SK-N-SH treated with all-trans-retinoic acid at 6 μM for 48 hours (cell line): Measurements from ENCODE around the gene PSMB10.

ENCODE experiments used
- ATAC-seq: fragments of 200-7000 bp; cut with Tn5 transposase; 3 replicates; pipeline ENCODE4 v1.9.1; 2020; ENCODE audit warnings: mild to moderate bottlenecking, moderate library complexity
- ARNTL ChIP-seq: fragments of 450-650 bp; formaldehyde crosslinking; IDR thresholded peaks from 2 replicates; pipeline ENCODE4 v1.5.0; 2020; ENCODE audit warnings: low read depth, mild to moderate bottlenecking, moderate library complexity, borderline replicate concordance
- CSDC2 ChIP-seq: fragments of 250-450 bp; sonication (Bioruptor Pico); IDR thresholded peaks from 2 replicates; pipeline ENCODE4 v1.5.0; 2020; ENCODE audit warnings: mild to moderate bottlenecking, moderate library complexity
- ESRRG ChIP-seq: fragments of 250-450 bp; sonication (Bioruptor Pico); IDR thresholded peaks from 2 replicates; pipeline ENCODE4 v1.6.1; 2021; ENCODE audit warnings: mild to moderate bottlenecking
- GLIS3 ChIP-seq: fragments of 250-450 bp; sonication (Bioruptor Pico); IDR thresholded peaks from 2 replicates; pipeline ENCODE4 v1.5.0; 2020; ENCODE audit warnings: mild to moderate bottlenecking, moderate library complexity
- ISL1 ChIP-seq: fragments of 250-450 bp; sonication (Bioruptor Pico); IDR thresholded peaks from 2 replicates; pipeline ENCODE4 v2.1.2; 2022; ENCODE audit warnings: mild to moderate bottlenecking, moderate library complexity
- OSR1 ChIP-seq: fragments of 250-450 bp; sonication (Bioruptor Pico); IDR thresholded peaks from 2 replicates; pipeline ENCODE4 v1.8.0; 2022; ENCODE audit warnings: moderate library complexity, mild to moderate bottlenecking, inconsistent platforms
- PPARA ChIP-seq: fragments of 250-450 bp; sonication (Bioruptor Pico); IDR thresholded peaks from 2 replicates; pipeline ENCODE4 v1.5.0; 2020; ENCODE audit warnings: mild to moderate bottlenecking, borderline replicate concordance
- RARB ChIP-seq: fragments of 250-450 bp; sonication (Bioruptor Pico); IDR thresholded peaks from 2 replicates; pipeline ENCODE4 v1.8.0; 2021; ENCODE audit warnings: mild to moderate bottlenecking, moderate library complexity
- ZC3H10 ChIP-seq: fragments of 250-450 bp; sonication (Bioruptor Pico); IDR thresholded peaks from 2 replicates; pipeline ENCODE4 v1.5.1; 2021; ENCODE audit warnings: mild to moderate bottlenecking, moderate library complexity
- ZFP3 ChIP-seq: fragments of 250-450 bp; sonication (Bioruptor Pico); IDR thresholded peaks from 2 replicates; pipeline ENCODE4 v1.5.0; 2020; ENCODE audit warnings: mild to moderate bottlenecking, moderate library complexity
- ZFP30 ChIP-seq: fragments of 450-650 bp; formaldehyde crosslinking; IDR thresholded peaks from 2 replicates; pipeline ENCODE4 v1.5.0; 2022; ENCODE audit warnings: mild to moderate bottlenecking, moderate library complexity
- ZNF70 ChIP-seq: fragments of 450-650 bp; formaldehyde crosslinking; IDR thresholded peaks from 2 replicates; pipeline ENCODE4 v1.5.0; 2020; ENCODE audit warnings: mild to moderate bottlenecking, moderate library complexity
- ZNF8 ChIP-seq: fragments of 450-650 bp; formaldehyde crosslinking; IDR thresholded peaks from 2 replicates; pipeline ENCODE4 v1.5.0; 2020; ENCODE audit warnings: mild to moderate bottlenecking, moderate library complexity
- TF ChIP-seq, protein P1 (sequence below): fragments of 250-450 bp; sonication (Bioruptor Pico); IDR thresholded peaks from 2 replicates; pipeline ENCODE4 v1.8.0; 2021; ENCODE audit warnings: low read depth, mild to moderate bottlenecking, moderate library complexity, borderline replicate concordance
- TF ChIP-seq, protein P2 (sequence below): fragments of 250-450 bp; sonication (Bioruptor Pico); IDR thresholded peaks from 2 replicates; pipeline ENCODE4 v1.5.1; 2021; ENCODE audit warnings: mild to moderate bottlenecking, moderate library complexity
- TF ChIP-seq, protein P3 (sequence below): fragments of 250-450 bp; sonication (Bioruptor Pico); IDR thresholded peaks from 2 replicates; pipeline ENCODE4 v1.5.0; 2020; ENCODE audit warnings: mild to moderate bottlenecking, moderate library complexity
- TF ChIP-seq, protein P4 (sequence below): fragments of 250-450 bp; sonication (Bioruptor Pico); IDR thresholded peaks from 2 replicates; pipeline ENCODE4 v1.5.1; 2020; ENCODE audit warnings: low read depth, mild to moderate bottlenecking, moderate library complexity

Gene PSMB10

DNA sequence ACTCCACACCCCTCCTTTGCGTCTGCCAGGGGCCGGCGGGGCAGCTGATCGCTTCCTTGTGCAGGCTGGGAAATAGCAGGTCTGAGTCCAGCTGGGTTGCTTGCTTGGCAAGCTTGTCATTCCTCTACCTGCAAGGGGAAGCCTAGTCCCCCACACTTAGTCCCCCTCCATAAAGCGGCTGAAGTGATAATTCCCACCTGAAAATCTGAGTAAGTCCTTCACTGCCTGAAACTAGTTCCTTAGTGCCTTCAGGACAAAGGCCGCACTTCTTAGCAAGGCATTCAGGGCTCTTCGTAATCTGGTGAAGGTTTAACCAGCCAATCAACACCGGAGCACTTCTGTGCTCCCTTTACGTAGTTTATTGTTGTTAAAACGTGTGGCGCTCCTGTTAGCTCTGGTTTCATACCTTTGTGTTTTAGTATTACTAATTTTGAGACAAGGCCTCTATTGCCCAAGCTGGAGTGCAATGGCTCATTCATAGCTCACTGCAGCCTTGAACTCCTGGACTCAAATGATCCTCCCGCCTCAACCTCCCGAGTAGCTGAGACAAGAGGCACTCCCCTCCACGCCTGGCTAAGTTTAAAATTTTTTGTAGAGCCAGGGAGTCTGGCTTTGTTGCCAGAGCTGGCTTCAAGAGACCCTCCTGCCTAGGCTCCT is 42.8 kb downstream of the PSMB10 start:
- no peak for TF ChIP-seq ZFP3 (CRISPR knock-in tag)
- no peak for TF ChIP-seq ISL1 (CRISPR knock-in tag)
- TF ChIP-seq, protein P1, sequence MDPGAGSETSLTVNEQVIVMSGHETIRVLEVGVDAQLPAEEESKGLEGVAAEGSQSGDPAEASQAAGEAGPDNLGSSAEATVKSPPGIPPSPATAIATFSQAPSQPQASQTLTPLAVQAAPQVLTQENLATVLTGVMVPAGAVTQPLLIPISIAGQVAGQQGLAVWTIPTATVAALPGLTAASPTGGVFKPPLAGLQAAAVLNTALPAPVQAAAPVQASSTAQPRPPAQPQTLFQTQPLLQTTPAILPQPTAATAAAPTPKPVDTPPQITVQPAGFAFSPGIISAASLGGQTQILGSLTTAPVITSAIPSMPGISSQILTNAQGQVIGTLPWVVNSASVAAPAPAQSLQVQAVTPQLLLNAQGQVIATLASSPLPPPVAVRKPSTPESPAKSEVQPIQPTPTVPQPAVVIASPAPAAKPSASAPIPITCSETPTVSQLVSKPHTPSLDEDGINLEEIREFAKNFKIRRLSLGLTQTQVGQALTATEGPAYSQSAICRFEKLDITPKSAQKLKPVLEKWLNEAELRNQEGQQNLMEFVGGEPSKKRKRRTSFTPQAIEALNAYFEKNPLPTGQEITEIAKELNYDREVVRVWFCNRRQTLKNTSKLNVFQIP (CRISPR knock-in tag), result no peak
- no peak for TF ChIP-seq PPARA
- no peak for TF ChIP-seq ZFP30 (CRISPR knock-in tag)
- TF ChIP-seq, protein P2, sequence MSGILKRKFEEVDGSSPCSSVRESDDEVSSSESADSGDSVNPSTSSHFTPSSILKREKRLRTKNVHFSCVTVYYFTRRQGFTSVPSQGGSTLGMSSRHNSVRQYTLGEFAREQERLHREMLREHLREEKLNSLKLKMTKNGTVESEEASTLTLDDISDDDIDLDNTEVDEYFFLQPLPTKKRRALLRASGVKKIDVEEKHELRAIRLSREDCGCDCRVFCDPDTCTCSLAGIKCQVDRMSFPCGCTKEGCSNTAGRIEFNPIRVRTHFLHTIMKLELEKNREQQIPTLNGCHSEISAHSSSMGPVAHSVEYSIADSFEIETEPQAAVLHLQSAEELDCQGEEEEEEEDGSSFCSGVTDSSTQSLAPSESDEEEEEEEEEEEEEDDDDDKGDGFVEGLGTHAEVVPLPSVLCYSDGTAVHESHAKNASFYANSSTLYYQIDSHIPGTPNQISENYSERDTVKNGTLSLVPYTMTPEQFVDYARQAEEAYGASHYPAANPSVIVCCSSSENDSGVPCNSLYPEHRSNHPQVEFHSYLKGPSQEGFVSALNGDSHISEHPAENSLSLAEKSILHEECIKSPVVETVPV (CRISPR knock-in tag), result no peak
- no peak for TF ChIP-seq ZNF70 (CRISPR knock-in tag)
- TF ChIP-seq ZNF8 (CRISPR knock-in tag), result no peak
- TF ChIP-seq, protein P3, sequence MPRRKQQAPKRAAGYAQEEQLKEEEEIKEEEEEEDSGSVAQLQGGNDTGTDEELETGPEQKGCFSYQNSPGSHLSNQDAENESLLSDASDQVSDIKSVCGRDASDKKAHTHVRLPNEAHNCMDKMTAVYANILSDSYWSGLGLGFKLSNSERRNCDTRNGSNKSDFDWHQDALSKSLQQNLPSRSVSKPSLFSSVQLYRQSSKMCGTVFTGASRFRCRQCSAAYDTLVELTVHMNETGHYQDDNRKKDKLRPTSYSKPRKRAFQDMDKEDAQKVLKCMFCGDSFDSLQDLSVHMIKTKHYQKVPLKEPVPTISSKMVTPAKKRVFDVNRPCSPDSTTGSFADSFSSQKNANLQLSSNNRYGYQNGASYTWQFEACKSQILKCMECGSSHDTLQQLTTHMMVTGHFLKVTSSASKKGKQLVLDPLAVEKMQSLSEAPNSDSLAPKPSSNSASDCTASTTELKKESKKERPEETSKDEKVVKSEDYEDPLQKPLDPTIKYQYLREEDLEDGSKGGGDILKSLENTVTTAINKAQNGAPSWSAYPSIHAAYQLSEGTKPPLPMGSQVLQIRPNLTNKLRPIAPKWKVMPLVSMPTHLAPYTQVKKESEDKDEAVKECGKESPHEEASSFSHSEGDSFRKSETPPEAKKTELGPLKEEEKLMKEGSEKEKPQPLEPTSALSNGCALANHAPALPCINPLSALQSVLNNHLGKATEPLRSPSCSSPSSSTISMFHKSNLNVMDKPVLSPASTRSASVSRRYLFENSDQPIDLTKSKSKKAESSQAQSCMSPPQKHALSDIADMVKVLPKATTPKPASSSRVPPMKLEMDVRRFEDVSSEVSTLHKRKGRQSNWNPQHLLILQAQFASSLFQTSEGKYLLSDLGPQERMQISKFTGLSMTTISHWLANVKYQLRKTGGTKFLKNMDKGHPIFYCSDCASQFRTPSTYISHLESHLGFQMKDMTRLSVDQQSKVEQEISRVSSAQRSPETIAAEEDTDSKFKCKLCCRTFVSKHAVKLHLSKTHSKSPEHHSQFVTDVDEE (CRISPR knock-in tag), result no peak
- TF ChIP-seq CSDC2, result no peak
- no peak for TF ChIP-seq RARB (CRISPR knock-in tag)
- TF ChIP-seq OSR1 (CRISPR knock-in tag), result no peak
- TF ChIP-seq ARNTL (CRISPR knock-in tag), result no peak
- TF ChIP-seq, protein P4, sequence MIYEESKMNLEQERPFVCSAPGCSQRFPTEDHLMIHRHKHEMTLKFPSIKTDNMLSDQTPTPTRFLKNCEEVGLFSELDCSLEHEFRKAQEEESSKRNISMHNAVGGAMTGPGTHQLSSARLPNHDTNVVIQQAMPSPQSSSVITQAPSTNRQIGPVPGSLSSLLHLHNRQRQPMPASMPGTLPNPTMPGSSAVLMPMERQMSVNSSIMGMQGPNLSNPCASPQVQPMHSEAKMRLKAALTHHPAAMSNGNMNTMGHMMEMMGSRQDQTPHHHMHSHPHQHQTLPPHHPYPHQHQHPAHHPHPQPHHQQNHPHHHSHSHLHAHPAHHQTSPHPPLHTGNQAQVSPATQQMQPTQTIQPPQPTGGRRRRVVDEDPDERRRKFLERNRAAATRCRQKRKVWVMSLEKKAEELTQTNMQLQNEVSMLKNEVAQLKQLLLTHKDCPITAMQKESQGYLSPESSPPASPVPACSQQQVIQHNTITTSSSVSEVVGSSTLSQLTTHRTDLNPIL (CRISPR knock-in tag), result no peak
- no peak for TF ChIP-seq ZC3H10 (CRISPR knock-in tag)
- no peak for ATAC-seq

DNA sequence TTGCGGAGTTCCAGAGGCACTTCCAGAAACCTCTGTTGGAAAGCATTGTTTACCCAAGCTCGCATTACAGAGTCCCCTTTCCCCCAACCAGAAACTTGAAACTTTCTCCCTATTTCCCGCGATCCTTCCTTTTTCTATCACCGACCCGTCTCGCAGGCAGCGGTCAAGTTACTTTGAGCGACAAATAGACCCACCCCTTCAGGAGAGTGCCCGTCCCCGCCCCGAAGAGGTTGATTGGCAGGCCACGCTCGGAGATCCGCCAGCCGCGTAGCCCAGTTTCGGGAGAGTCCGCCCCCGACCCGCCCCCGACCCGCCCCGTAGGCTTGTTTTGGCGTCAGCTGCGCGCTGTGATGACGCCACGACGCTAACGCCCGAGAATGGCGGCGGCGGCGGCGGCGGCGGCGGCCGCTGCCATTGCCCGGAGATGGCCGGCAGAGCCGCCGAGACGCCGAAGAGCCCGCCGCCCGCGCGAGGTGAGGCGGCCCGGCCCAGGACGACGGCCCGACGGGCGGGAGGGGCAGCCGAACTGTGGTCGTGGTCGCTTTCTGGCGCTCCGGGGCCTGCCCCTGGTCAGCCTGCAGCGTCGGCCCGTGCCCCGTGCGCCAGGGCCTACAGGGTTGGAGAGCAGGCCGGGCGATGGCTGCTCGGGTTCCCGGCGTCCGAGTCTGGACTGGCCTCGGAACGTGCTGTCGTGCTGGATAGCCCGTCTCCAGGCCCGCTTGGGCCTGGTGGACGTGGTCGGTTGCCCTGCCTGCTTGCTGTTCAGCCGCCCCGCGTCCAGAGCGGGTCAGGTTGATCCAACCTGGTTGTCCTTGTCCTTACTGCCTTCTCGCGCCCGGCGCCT is 43.5 kb downstream of the PSMB10 start, which contains the start of gene PSKH1:
Gene PSKH1, plus strand, starts transcription at position 356 of the 844 bp plus-strand sequence. CDS start 15,496 bp downstream, outside the sequence.
- TF ChIP-seq ZFP3 (CRISPR knock-in tag), result 0 out of 2 replicates have a peak, but pooled peaks have one; percentile 46
- TF ChIP-seq PPARA, result no peak
- TF ChIP-seq, all 23 proteins: peak for 1
- peak; percentile 98 for ATAC-seq

- TF ChIP-seq RARB (CRISPR knock-in tag), result no peak
- no peak for TF ChIP-seq ZNF8 (CRISPR knock-in tag)
- no peak for TF ChIP-seq ZFP30 (CRISPR knock-in tag)
- TF ChIP-seq, protein P3 (CRISPR knock-in tag), result no peak
- no peak for TF ChIP-seq GLIS3 (CRISPR knock-in tag)
- TF ChIP-seq, protein P1 (CRISPR knock-in tag), result no peak
- TF ChIP-seq ISL1 (CRISPR knock-in tag), result no peak
- no peak for TF ChIP-seq CSDC2
- TF ChIP-seq PPARA, result no peak
- no peak for TF ChIP-seq ARNTL (CRISPR knock-in tag)
- no peak for TF ChIP-seq ZFP3 (CRISPR knock-in tag)
- TF ChIP-seq ESRRG (CRISPR knock-in tag), result no peak
- TF ChIP-seq, all 23 proteins: peak for 0
- ATAC-seq, result no peak
These were observed 44.3 kb downstream of the PSMB10 start for GRCh38 chr16:67892375-67892774.
